Pancreas (tissue), 10 donors: ENCODE results near the gene BCL2L13. TPM values are rescaled to one million over a fixed set of nuclear protein-coding genes. Genes with fewer than 3 reads are reported as not detected.
"Not testable (repeated sequence)": the region's sequence is repeated elsewhere in the genome, so short reads cannot be mapped to it uniquely, and the experiment has no call there.

ENCODE experiments used
- ATAC-seq, 4 donors: fragments of 200-7000 bp; cut with Tn5 transposase; one replicate each; pipeline versions ENCODE4 v1.8.0 to v1.9.1; 2020; ENCODE audit warnings: mild to moderate bottlenecking in 4 of 4, moderate library complexity in 4 of 4
- DNase-seq, 6 donors: peaks; one replicate each; pipeline ENCODE4 v3.0.0-alpha.2; 2020
- FAIRE-seq: peaks from 2 replicates; lab custom pipeline; 2012; peaks lifted over from hg19 to GRCh38; lab: Jason Lieb, UNC
- H3K27ac ChIP-seq, 4 donors: fragments of 200-600 bp; sonication (generic); 1 replicate in 3 of 4; 2 replicates in 1 of 4; pipeline versions ENCODE4 v1.5.0 to v1.8.0; 2020
- H3K27me3 ChIP-seq, 4 donors: fragments of 200-600 bp; one replicate each; pipeline ENCODE4 v1.8.0; 2021
- H3K36me3 ChIP-seq, 3 donors: fragments of 200-600 bp; sonication (generic) in 1 of 3; one replicate each; pipeline versions ENCODE4 v1.5.0 to v1.8.0; 2020 to 2021
- H3K4me1 ChIP-seq, 3 donors: fragments of 200-600 bp; one replicate each; pipeline ENCODE4 v1.8.0; 2021
- H3K4me3 ChIP-seq, 4 donors: fragments of 200-600 bp; sonication (generic) in 2 of 4; one replicate each; pipeline versions ENCODE4 v1.5.0 to v1.8.0; 2020 to 2021
- H3K9me3 ChIP-seq, 4 donors: fragments of 200-600 bp; one replicate each; pipeline ENCODE4 v1.8.0; 2021
- CTCF ChIP-seq, 4 donors: fragments of 200-600 bp; sonication (generic) in 3 of 4; IDR thresholded peaks; one replicate each; pipeline versions ENCODE4 v1.5.0 to v1.8.0; 2021; ENCODE audit warnings: antibody characterized with exemption in 4 of 4
- WGBS, 2 donors: extraction: QIAGEN DNeasy Blood & Tissue Kit; methylation state at CpG; one replicate each; pipeline ENCODE4 v1.1.7; 2013; 5-methylcytosine and 5-hydroxymethylcytosine counted together
- intact Hi-C, 3 donors: fragments of 100-400 bp; cut with DNase I; formaldehyde crosslinking; loops; one replicate each; pipeline versions ENCODE4 v1.11.1 to v1.14.2; 2022
- polyA plus RNA-seq, 2 donors: library from polyadenylated mRNA; stranded (reverse); fragments of 200-250 nt; gene quantifications; one replicate each; pipeline ENCODE4 v1.2.3, GENCODE V29; 2013
- total RNA-seq, 6 donors: library from RNA; stranded (reverse); fragmentation: NEBNext Ultra II Directional in 4 of 6; extraction: Animal tissue kit (Norgen Biotek cat#: 25700) in 4 of 6; gene quantifications; one replicate each; pipeline versions ENCODE4 v1.2.1 to v1.2.4, GENCODE V29; 2021 to 2023
- donor health status: healthy with polysubstance abuse.
- donor health status: DM: no; HTN: no; CAD: no; lungs with moderate emphysema.
- donor health status: DM: no; HTN: no; CAD: no.
- donor health status: control.
- donor health status: control.
- donor health status: Bipolar disorder and iron deficiency.
- donor health status: DM: yes; HTN: yes; CAD: no.
- donor health status: DM: no; HTN: no; CAD: no.
- donor health status: DM: no; HTN: no; CAD: no.
- donor health status: DM: yes; HTN: yes; CAD: no.

The BCL2L13 gene
- total and polyA plus RNA-seq, 8 donors: 11.7 to 30.9 (median 25.3) TPM

- TF ChIP-seq CTCF (IDR thresholded peaks at IDR 0.05): no peak
- Histone ChIP-seq H3K4me1 (no peaks in the 10 kb centered on the region), H3K36me3 (no peaks in the 10 kb centered on the region), H3K4me3 (no peak overlapping the region), H3K27me3 (no peaks in the 10 kb centered on the region), H3K9me3 (no peaks in the 10 kb centered on the region), H3K27ac (no peak overlapping the region)
- intact Hi-C loops: no loop called here
- no peak for ATAC-seq
- no peak for FAIRE-seq
- 74 to 85% methylated on average over 6 of the region's 6 CpGs for WGBS, 2 donors
- no peak for DNase-seq
Observed at GRCh38 chr22:17751596-17751995, 113.0 kb downstream of the BCL2L13 start.

GRCh38 chr22:17753401-17753989 lies 114.9 kb downstream of the BCL2L13 start:
- no peak for DNase-seq
- no peak for ATAC-seq
- no peak for TF ChIP-seq CTCF (IDR thresholded peaks at IDR 0.05)
- Histone ChIP-seq H3K4me3 (no peak overlapping the region), H3K9me3 (no peaks in the 10 kb centered on the region), H3K27ac (no peak overlapping the region), H3K27me3 (no peaks in the 10 kb centered on the region), H3K36me3 (no peaks in the 10 kb centered on the region), H3K4me1 (no peaks in the 10 kb centered on the region)
- no peak for FAIRE-seq
- intact Hi-C loops: no loop called here
- WGBS, 2 donors: 88 to 94% methylated on average over 13 of the region's 13 CpGs

- TF ChIP-seq CTCF (IDR thresholded peaks at IDR 0.05): no peak
- FAIRE-seq: no peak
- ATAC-seq: no peak
- WGBS, 2 donors: 87 to 90% methylated on average over 14 of the region's 14 CpGs
- Histone ChIP-seq H3K27ac (no peak overlapping the region), H3K36me3 (no peaks in the 10 kb centered on the region), H3K9me3 (no peaks in the 10 kb centered on the region), H3K27me3 (no peaks in the 10 kb centered on the region), H3K4me1 (no peaks in the 10 kb centered on the region), H3K4me3 (no peak overlapping the region)
- peak in 1 of 6 donors; percentile 57 for DNase-seq
- intact Hi-C loops: no loop called here
Observed at GRCh38 chr22:17754233-17754925, 115.8 kb downstream of the BCL2L13 start.

- no peak for DNase-seq
- Histone ChIP-seq H3K27ac (no peak overlapping the region), H3K9me3 (no peaks in the 10 kb centered on the region), H3K4me1 (no peaks in the 10 kb centered on the region), H3K4me3 (no peak overlapping the region), H3K36me3 (no peaks in the 10 kb centered on the region), H3K27me3 (no peaks in the 10 kb centered on the region)
- WGBS, 2 donors: 43 to 50% methylated on average over 2 of the region's 4 CpGs
- no peak for ATAC-seq
- no peak for TF ChIP-seq CTCF (IDR thresholded peaks at IDR 0.05)
- FAIRE-seq: no peak
- intact Hi-C loops: no loop called here
Observed at GRCh38 chr22:17761138-17761488, 122.6 kb downstream of the BCL2L13 start.

- H3K9me3 ChIP-seq, H3K4me1 ChIP-seq, ATAC-seq, FAIRE-seq, H3K27me3 ChIP-seq, H3K36me3 ChIP-seq, DNase-seq, H3K27ac ChIP-seq, H3K4me3 ChIP-seq, intact Hi-C loops: not testable (repeated sequence)
- 88 to 93% methylated on average over 10 of the region's 10 CpGs for WGBS, 2 donors
Observed at GRCh38 chr22:17763442-17763841, 124.9 kb downstream of the BCL2L13 start.
